GM12878 (cell line): ENCODE data around the gene GIMAP2. TPM values are rescaled to one million over a fixed set of nuclear protein-coding genes. Genes with fewer than 3 reads are reported as not detected.

Experiments used
- ATF2 ChIP-seq: IDR thresholded peaks from 2 replicates; pipeline ENCODE4 v1.6.1; 2012; ENCODE audit warnings: low read length, inconsistent platforms
- ATF7 ChIP-seq: fragments of 450-650 bp; IDR thresholded peaks from 2 replicates; pipeline ENCODE4 v1.6.1; 2016; ENCODE audit warnings: low read depth, mild to moderate bottlenecking
- BACH1 ChIP-seq: fragments of 450-650 bp; IDR thresholded peaks from 2 replicates; pipeline ENCODE4 v1.6.1; 2017; ENCODE audit warnings: mild to moderate bottlenecking, borderline replicate concordance
- BMI1 ChIP-seq: fragments of 450-650 bp; IDR thresholded peaks from 2 replicates; pipeline ENCODE4 v1.6.1; 2016; ENCODE audit warnings: mild to moderate bottlenecking, moderate library complexity, borderline replicate concordance
- CBX5 ChIP-seq: sonication (generic); IDR thresholded peaks from 2 replicates; pipeline ENCODE4 v1.6.1; 2016; ENCODE audit warnings: low read depth, moderate library complexity, mild to moderate bottlenecking, inconsistent platforms
- CTCF ChIP-seq, 3 experiments: IDR thresholded peaks in 2 of 3; conservative IDR thresholded peaks in 1 of 3; 2 replicates each; pipeline ENCODE4 v1.5.1; 2011; ENCODE audit warnings: low read depth in 3 of 3, low read length in 3 of 3, mild to moderate bottlenecking in 3 of 3, control low read depth in 2 of 3, moderate library complexity in 2 of 3, inconsistent platforms in 1 of 3, mixed read lengths in 1 of 3; ENCODE audit not compliant: control insufficient read depth in 2 of 3, insufficient read depth in 1 of 3; ENCODE audit errors: extremely low read depth in 1 of 3
- E2F8 ChIP-seq: fragments of 450-650 bp; IDR thresholded peaks from 2 replicates; pipeline ENCODE4 v1.6.1; 2018; ENCODE audit warnings: mild to moderate bottlenecking, low read depth, moderate library complexity; ENCODE audit not compliant: partially characterized antibody
- EP300 ChIP-seq, 2 experiments: fragments of 150-350 bp in 1 of 2; IDR thresholded peaks; 2 replicates each; pipeline ENCODE4 v1.6.1; 2011 to 2012; ENCODE audit warnings: low read depth in 2 of 2, low read length in 2 of 2, borderline replicate concordance in 1 of 2, improper control_type of control experiment in 1 of 2, inconsistent platforms in 1 of 2; ENCODE audit not compliant: control insufficient read depth in 1 of 2
- GATAD2B ChIP-seq: fragments of 450-650 bp; conservative IDR thresholded peaks from 2 replicates; pipeline ENCODE4 v1.6.1; 2017; ENCODE audit warnings: low read depth, mild to moderate bottlenecking, moderate library complexity
- HCFC1 ChIP-seq: fragments of 150-350 bp; IDR thresholded peaks from 2 replicates; pipeline ENCODE4 v1.6.1; 2014; ENCODE audit warnings: low read length
- IKZF2 ChIP-seq, 2 experiments: fragments of 450-650 bp; IDR thresholded peaks; 2 replicates each; pipeline ENCODE4 v1.6.1; 2017; ENCODE audit warnings: mild to moderate bottlenecking in 2 of 2, moderate library complexity in 2 of 2
- NR2F1 ChIP-seq: fragments of 450-650 bp; conservative IDR thresholded peaks from 2 replicates; pipeline ENCODE4 v1.6.1; 2017; ENCODE audit warnings: mild to moderate bottlenecking
- PKNOX1 ChIP-seq: fragments of 450-650 bp; IDR thresholded peaks from 2 replicates; pipeline ENCODE4 v1.6.1; 2016; ENCODE audit warnings: mild to moderate bottlenecking
- RELB ChIP-seq: fragments of 450-650 bp; IDR thresholded peaks from 2 replicates; pipeline ENCODE4 v1.6.1; 2017; ENCODE audit warnings: low read depth, mild to moderate bottlenecking, moderate library complexity
- RFX5 ChIP-seq: IDR thresholded peaks from 2 replicates; pipeline ENCODE4 v1.6.1; 2011; ENCODE audit warnings: low read depth, low read length, improper control_type of control experiment
- RUNX3 ChIP-seq: IDR thresholded peaks from 2 replicates; pipeline ENCODE4 v1.6.1; 2012; ENCODE audit warnings: low read length, inconsistent platforms
- SREBF1 ChIP-seq: IDR thresholded peaks from 2 replicates; pipeline ENCODE4 v1.6.1; 2012; ENCODE audit warnings: mild to moderate bottlenecking, low read length
- STAT1 ChIP-seq: fragments of 450-650 bp; conservative IDR thresholded peaks from 2 replicates; pipeline ENCODE4 v1.6.1; 2014; ENCODE audit warnings: antibody characterized with exemption, mild to moderate bottlenecking
- SUPT20H ChIP-seq: IDR thresholded peaks from 2 replicates; pipeline ENCODE4 v1.6.1; 2011; ENCODE audit warnings: low read depth, mild to moderate bottlenecking, low read length, moderate library complexity, borderline replicate concordance; ENCODE audit not compliant: control insufficient read depth
- TARDBP ChIP-seq: IDR thresholded peaks from 2 replicates; pipeline ENCODE4 v1.6.1; 2016; ENCODE audit warnings: borderline replicate concordance
- ZNF24 ChIP-seq: fragments of 450-650 bp; IDR thresholded peaks from 2 replicates; pipeline ENCODE4 v1.6.1; 2017; ENCODE audit warnings: antibody characterized with exemption, mild to moderate bottlenecking
- ZNF274 ChIP-seq: IDR thresholded peaks from one replicate; pipeline ENCODE4 v1.8.0; 2011; ENCODE audit not compliant: insufficient read length, insufficient read depth
- polyA plus RNA-seq, 11 experiments: library from polyadenylated mRNA; depleted of rRNA in 4 of 11; unstranded in 6 of 11; stranded (reverse) in 5 of 11; fragments of >200 nt; fragmentation: Nextera tagmentation in 4 of 11; fragmentation: Illumina TruSeq in 1 of 11; extraction: Ambion mirVana in 4 of 11; extraction: Trizol in 1 of 11; gene quantifications; 1 replicate in 1 of 11; 2 replicates in 10 of 11; pipeline versions ENCODE4 v1.2.1 to v1.2.3, GENCODE V29; 2011 to 2016; ENCODE audit warnings: inconsistent platforms in 2 of 11, missing spikeins in 2 of 11, low read depth in 1 of 11
- total RNA-seq, 4 experiments: library from RNA; depleted of rRNA in 3 of 4; stranded (reverse); fragments of >200 nt in 3 of 4; fragmentation: Illumina TruSeq in 1 of 4; extraction: Trizol in 1 of 4; gene quantifications; 2 replicates each; pipeline versions ENCODE4 v1.2.1 to v1.2.3, GENCODE V29; 2013 to 2021

GIMAP2 gene
- total and polyA plus RNA-seq, 10 of the 15 experiments (the other 5 are each of a cell fraction or from before 2014, with no cell fraction given): 21.3 to 102 (median 31.8) TPM

- no peak for TF ChIP-seq E2F8
- peak; percentile 69 for TF ChIP-seq RUNX3
- TF ChIP-seq NR2F1: peak; percentile 61; the same call in 1 of the 2 replicates
- no peak for TF ChIP-seq CTCF (IDR thresholded peaks at IDR 0.05 in 2 of 3, conservative IDR thresholded peaks at IDR 0.05 in 1 of 3; ENCODE audit: control insufficient read depth in 2 of 3, extremely low read depth in 1 of 3, insufficient read depth in 1 of 3, low read depth in 3 of 3, low read length in 3 of 3)
- no peak for TF ChIP-seq ZNF24
- TF ChIP-seq RELB: peak; percentile 50
- peak; percentile 50; the same call in 1 of the 2 replicates for TF ChIP-seq PKNOX1
- peak in 1 of 2 experiments; percentile 35; a peak in 1 of 4 replicates for TF ChIP-seq EP300 (IDR thresholded peaks at IDR 0.05; ENCODE audit: borderline replicate concordance in 1 of 2, control insufficient read depth in 1 of 2, low read depth in 2 of 2, low read length in 2 of 2)
- no peak for TF ChIP-seq ZNF274
- 0 out of 2 replicates have a peak, but pooled peaks have one; percentile 47 for TF ChIP-seq GATAD2B
- peak; percentile 34; the same call in 1 of the 2 replicates for TF ChIP-seq ATF7
- TF ChIP-seq TARDBP: no peak
- no peak for TF ChIP-seq CBX5
- TF ChIP-seq ATF2: peak; percentile 60; the same call in 1 of the 2 replicates
- TF ChIP-seq HCFC1: no peak
- peak; percentile 19; the same call in 1 of the 2 replicates for TF ChIP-seq BMI1
- no peak for TF ChIP-seq RFX5
- no peak for TF ChIP-seq BACH1
- TF ChIP-seq IKZF2 (IDR thresholded peaks at IDR 0.05): peak; percentile 63 to 68
- TF ChIP-seq SREBF1: no peak
- no peak for TF ChIP-seq SUPT20H
- no peak for TF ChIP-seq STAT1
Measured at GRCh38 chr7:150660939-150661613, 24.4 kb upstream of the GIMAP2 start (continued).
